Testis (tissue), 3 donors: ENCODE results near the gene SUPT3H. TPM values are rescaled to one million over a fixed set of nuclear protein-coding genes. Genes with fewer than 3 reads are reported as not detected.

Experiments
- DNase-seq: peaks from one replicate; pipeline ENCODE4 v3.0.0-alpha.2; 2019
- H3K27ac ChIP-seq, 2 donors: fragments of 200-600 bp; sonication (generic); one replicate each; pipeline ENCODE4 v1.5.1; 2019
- H3K27me3 ChIP-seq: fragments of 200-600 bp; sonication (generic); one replicate; pipeline ENCODE4 v1.5.1; 2019
- H3K36me3 ChIP-seq: fragments of 200-600 bp; sonication (generic); one replicate; pipeline ENCODE4 v1.5.1; 2017; ENCODE audit warnings: low read depth; ENCODE audit errors: missing control alignments
- H3K4me1 ChIP-seq: fragments of 200-600 bp; sonication (generic); one replicate; pipeline ENCODE4 v1.5.1; 2019
- H3K4me3 ChIP-seq, 2 donors: fragments of 200-600 bp; sonication (generic); one replicate each; pipeline ENCODE4 v1.5.1; 2017 to 2019
- H3K9me3 ChIP-seq: fragments of 200-600 bp; sonication (generic); one replicate; pipeline ENCODE4 v1.5.1; 2017
- POLR2A ChIP-seq: fragments of 450-650 bp; IDR thresholded peaks from one replicate; pipeline ENCODE4 v1.6.1; 2017; ENCODE audit warnings: antibody characterized with exemption, mild to moderate bottlenecking, moderate library complexity
- WGBS, 2 donors: methylation state at CpG; one replicate each; pipeline ENCODE4 v1.1.5; 2018; 5-methylcytosine and 5-hydroxymethylcytosine counted together
- intact Hi-C: fragments of 100-400 bp; cut with DNase I; formaldehyde crosslinking; loops from one replicate; pipeline ENCODE4 v1.15.1; 2023; ENCODE audit warnings: low total_unique reads
- polyA plus RNA-seq: library from polyadenylated mRNA; stranded (reverse); fragments of 350-450 nt; fragmentation: Illumina TruSeq; extraction: RNeasy Lipid Tissue Mini Kit (QIAGEN cat#74804); gene quantifications from one replicate; pipeline ENCODE4 v1.2.3, GENCODE V29; 2014; ENCODE audit warnings: low read depth, low replicate concordance; ENCODE audit not compliant: insufficient read depth
- total RNA-seq, 2 donors: library from RNA; depleted of rRNA; stranded (reverse); fragments of >200 nt; gene quantifications; one replicate each; pipeline ENCODE4 v1.2.3, GENCODE V29; 2016
- TF ChIP-seq, protein P1 (sequence below), 3 experiments: fragments of 450-650 bp in 2 of 3; fragments of 200-600 bp in 1 of 3; sonication (generic) in 1 of 3; IDR thresholded peaks; one replicate each; pipeline ENCODE4 v1.5.1; 2016 to 2019; ENCODE audit warnings: antibody characterized with exemption in 3 of 3, mild to moderate bottlenecking in 2 of 3, moderate library complexity in 1 of 3

Gene SUPT3H
- total and polyA plus RNA-seq, 3 donors from 2014 or later: 29.4 to 35.9 (median 30.8) TPM

DNA sequence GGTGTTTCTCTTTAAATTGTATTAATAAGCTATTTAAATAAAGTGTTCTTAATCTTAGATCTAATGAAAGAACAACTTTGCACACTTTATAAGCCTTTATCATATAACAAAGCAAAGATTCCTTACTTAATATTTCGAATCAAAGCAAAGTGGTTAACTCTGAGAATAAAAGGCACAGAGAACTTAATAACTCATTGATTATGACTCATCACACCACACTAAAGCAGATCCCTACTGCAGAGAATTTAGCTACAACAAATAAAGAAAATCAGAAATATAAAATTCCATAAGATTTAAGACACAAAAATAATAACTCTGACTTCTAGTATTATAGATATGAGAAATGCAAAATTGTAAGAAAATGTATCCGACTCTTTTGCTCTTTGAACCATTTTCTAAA is 185.2 kb downstream of the SUPT3H start:
- Histone ChIP-seq H3K36me3 (no peaks in the 10 kb centered on the region), H3K27ac (no peak overlapping the region), H3K4me1 (no peaks in the 10 kb centered on the region), H3K4me3 (no peak overlapping the region), H3K9me3 (no peaks in the 10 kb centered on the region), H3K27me3 (no peaks in the 10 kb centered on the region)
- no peak for DNase-seq
- TF ChIP-seq, protein P1, sequence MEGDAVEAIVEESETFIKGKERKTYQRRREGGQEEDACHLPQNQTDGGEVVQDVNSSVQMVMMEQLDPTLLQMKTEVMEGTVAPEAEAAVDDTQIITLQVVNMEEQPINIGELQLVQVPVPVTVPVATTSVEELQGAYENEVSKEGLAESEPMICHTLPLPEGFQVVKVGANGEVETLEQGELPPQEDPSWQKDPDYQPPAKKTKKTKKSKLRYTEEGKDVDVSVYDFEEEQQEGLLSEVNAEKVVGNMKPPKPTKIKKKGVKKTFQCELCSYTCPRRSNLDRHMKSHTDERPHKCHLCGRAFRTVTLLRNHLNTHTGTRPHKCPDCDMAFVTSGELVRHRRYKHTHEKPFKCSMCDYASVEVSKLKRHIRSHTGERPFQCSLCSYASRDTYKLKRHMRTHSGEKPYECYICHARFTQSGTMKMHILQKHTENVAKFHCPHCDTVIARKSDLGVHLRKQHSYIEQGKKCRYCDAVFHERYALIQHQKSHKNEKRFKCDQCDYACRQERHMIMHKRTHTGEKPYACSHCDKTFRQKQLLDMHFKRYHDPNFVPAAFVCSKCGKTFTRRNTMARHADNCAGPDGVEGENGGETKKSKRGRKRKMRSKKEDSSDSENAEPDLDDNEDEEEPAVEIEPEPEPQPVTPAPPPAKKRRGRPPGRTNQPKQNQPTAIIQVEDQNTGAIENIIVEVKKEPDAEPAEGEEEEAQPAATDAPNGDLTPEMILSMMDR (IDR thresholded peaks at IDR 0.05): no peak
- WGBS, 2 donors: 89 to 95% methylated on average over 2 of the region's 2 CpGs
- intact Hi-C loops: no loop called here

DNA sequence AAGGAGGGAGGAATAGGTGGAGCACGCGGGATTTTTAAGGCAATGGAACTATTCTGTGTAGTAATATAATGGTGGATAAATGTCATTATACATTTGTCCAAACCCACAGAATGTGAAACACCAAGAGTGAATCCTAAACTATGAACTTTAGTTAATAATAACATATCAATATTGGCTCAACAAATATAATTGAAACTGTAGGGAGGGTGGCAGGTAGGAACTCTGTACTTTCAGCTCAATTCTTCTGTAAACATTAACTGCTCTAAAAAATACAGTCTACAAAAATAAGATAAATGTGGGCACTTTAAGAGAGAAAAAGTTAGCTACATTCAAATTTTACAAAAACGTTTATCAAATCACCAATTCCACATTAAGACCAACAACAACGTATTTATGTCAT is 186.3 kb downstream of the SUPT3H start:
- Histone ChIP-seq H3K36me3 (no peaks in the 10 kb centered on the region), H3K27ac (no peak overlapping the region), H3K27me3 (no peaks in the 10 kb centered on the region), H3K4me3 (no peak overlapping the region), H3K9me3 (no peaks in the 10 kb centered on the region), H3K4me1 (no peaks in the 10 kb centered on the region)
- TF ChIP-seq, protein P1 (IDR thresholded peaks at IDR 0.05): no peak
- no peak for TF ChIP-seq POLR2A
- 88 to 90% methylated on average over 4 of the region's 4 CpGs for WGBS, 2 donors
- intact Hi-C loops: no loop called here
- DNase-seq: no peak

DNA sequence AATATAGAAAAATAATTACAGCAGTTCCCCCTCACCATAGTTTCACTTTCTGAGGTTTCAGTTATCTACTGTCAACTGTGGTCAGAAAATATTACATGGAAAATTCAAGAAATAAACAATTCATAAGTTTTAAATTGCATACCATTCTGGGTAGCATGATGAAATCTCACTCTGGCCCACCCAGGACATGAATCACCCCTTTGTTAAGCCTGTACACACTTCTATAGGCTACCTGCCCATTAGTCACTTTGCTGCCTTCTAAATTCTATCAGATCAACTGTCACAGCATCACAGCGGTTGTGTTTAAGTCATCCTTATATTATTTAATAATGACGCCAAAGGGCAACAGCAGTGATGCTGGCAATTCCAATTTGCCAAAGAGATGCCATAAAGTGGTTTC is 189.9 kb downstream of the SUPT3H start:
- no peaks in the 10 kb centered on the region for H3K4me1 ChIP-seq
- no peak overlapping the region for H3K4me3 ChIP-seq
- TF ChIP-seq, protein P1 (IDR thresholded peaks at IDR 0.05): no peak
- TF ChIP-seq POLR2A: no peak
- H3K36me3 ChIP-seq: no peaks in the 10 kb centered on the region
- no peaks in the 10 kb centered on the region for H3K27me3 ChIP-seq
- DNase-seq: no peak
- 90 to 95% methylated on average over 2 of the region's 2 CpGs for WGBS, 2 donors
- no peaks in the 10 kb centered on the region for H3K9me3 ChIP-seq
- intact Hi-C loops: no loop called here
- H3K27ac ChIP-seq: no peak overlapping the region

- H3K27me3 ChIP-seq: no peaks in the 10 kb centered on the region
- 89 to 96% methylated on average over 2 of the region's 2 CpGs for WGBS, 2 donors
- H3K4me1 ChIP-seq: no peaks in the 10 kb centered on the region
- H3K9me3 ChIP-seq: no peaks in the 10 kb centered on the region
- TF ChIP-seq POLR2A: no peak
- TF ChIP-seq, protein P1 (IDR thresholded peaks at IDR 0.05): no peak
- H3K36me3 ChIP-seq: no peaks in the 10 kb centered on the region
- intact Hi-C loops: no loop called here
- DNase-seq: no peak
- no peak overlapping the region for H3K27ac ChIP-seq
- H3K4me3 ChIP-seq: no peak overlapping the region
Observed at GRCh38 chr6:45185403-45186251, 192.1 kb downstream of the SUPT3H start.

DNA sequence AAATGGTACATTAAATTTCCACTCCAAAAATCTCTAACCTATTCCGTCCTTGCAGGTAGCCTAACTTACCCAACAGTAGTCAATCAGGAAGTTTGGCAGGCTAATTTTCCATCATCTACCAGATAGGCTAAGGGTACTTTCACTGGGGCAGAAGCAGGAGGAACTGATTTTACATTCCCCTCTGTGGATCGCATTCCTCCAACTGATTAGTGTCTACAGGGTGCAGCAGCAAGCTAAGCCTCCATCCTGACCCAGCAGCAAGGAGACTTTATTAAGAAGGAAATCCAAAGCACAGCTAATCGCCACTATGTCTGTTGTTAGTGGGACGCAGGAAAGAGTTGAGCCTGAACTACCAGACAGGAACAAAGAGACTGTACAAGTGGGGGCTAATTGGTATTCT is 192.8 kb downstream of the SUPT3H start:
- no peak for DNase-seq
- Histone ChIP-seq H3K4me3 (no peak overlapping the region), H3K4me1 (no peaks in the 10 kb centered on the region), H3K27ac (no peak overlapping the region), H3K9me3 (no peaks in the 10 kb centered on the region), H3K27me3 (no peaks in the 10 kb centered on the region), H3K36me3 (no peaks in the 10 kb centered on the region)
- intact Hi-C loops: no loop called here
- WGBS, 2 donors: 89 to 91% methylated on average over 4 of the region's 4 CpGs
- TF ChIP-seq, protein P1 (IDR thresholded peaks at IDR 0.05): no peak
- TF ChIP-seq POLR2A: no peak
